Body of pancreas (tissue), 4 donors: ENCODE results near the gene PDZD11. TPM values are rescaled to one million over a fixed set of nuclear protein-coding genes. Genes with fewer than 3 reads are reported as not detected.

Experiments
- ATAC-seq: fragments of 150-250 bp; one replicate; pipeline ENCODE4 v1.9.1; 2016
- DNase-seq, 4 donors: peaks; one replicate each; pipeline ENCODE4 v3.0.0-alpha.2; 2019
- H3K27ac ChIP-seq, 4 donors: fragments of 200-600 bp; sonication (generic); 1 replicate in 3 of 4; 2 replicates in 1 of 4; pipeline versions ENCODE4 v1.5.1 to v1.6.1; 2016 to 2019; ENCODE audit warnings: mild to moderate bottlenecking in 1 of 4, mixed read lengths in 1 of 4, moderate library complexity in 1 of 4
- H3K27me3 ChIP-seq, 2 donors: fragments of 200-600 bp; sonication (generic); one replicate each; pipeline ENCODE4 v1.6.0; 2016; ENCODE audit warnings: mild to moderate bottlenecking in 1 of 2
- H3K36me3 ChIP-seq, 2 donors: fragments of 200-600 bp; sonication (generic); replicated peaks in 1 of 2; 2 replicates each; pipeline ENCODE4 v1.5.1; 2016; ENCODE audit warnings: low read depth in 2 of 2; ENCODE audit not compliant: insufficient read depth in 1 of 2
- H3K4me1 ChIP-seq: fragments of 200-600 bp; sonication (generic); one replicate; pipeline ENCODE4 v1.6.0; 2016
- H3K4me3 ChIP-seq, 2 donors: fragments of 200-600 bp; sonication (generic); 1 replicate in 1 of 2; 2 replicates in 1 of 2; pipeline ENCODE4 v1.5.1; 2016 to 2019
- H3K9me3 ChIP-seq, 3 donors: fragments of 200-600 bp; sonication (generic); 1 replicate in 2 of 3; 2 replicates in 1 of 3; pipeline ENCODE4 v1.5.1; 2016
- CTCF ChIP-seq, 7 experiments: fragments of 450-650 bp in 4 of 7; fragments of 200-600 bp in 3 of 7; sonication (generic) in 3 of 7; IDR thresholded peaks; one replicate each; pipeline ENCODE4 v1.5.1; 2016 to 2019; ENCODE audit warnings: antibody characterized with exemption in 7 of 7
- POLR2A ChIP-seq, 3 donors: fragments of 450-650 bp; IDR thresholded peaks; one replicate each; pipeline ENCODE4 v1.6.1; 2016; ENCODE audit warnings: antibody characterized with exemption in 3 of 3, mild to moderate bottlenecking in 2 of 3
- WGBS, 2 donors: methylation state at CpG; one replicate each; pipeline ENCODE4 v1.1.5; 2017; 5-methylcytosine and 5-hydroxymethylcytosine counted together
- intact Hi-C: fragments of 100-400 bp; cut with DNase I; formaldehyde crosslinking; loops from one replicate; pipeline ENCODE4 v1.15.1; 2023
- total RNA-seq, 2 donors: library from RNA; depleted of rRNA; stranded (reverse); fragments of >200 nt; gene quantifications; one replicate each; pipeline ENCODE4 v1.1.0, GENCODE V29; 2016

Gene PDZD11
- total RNA-seq, 2 donors from 2014 or later: 7.3 to 27.2 TPM

- Histone ChIP-seq H3K36me3 (no peaks in the 10 kb centered on the region), H3K9me3 (no peaks in the 10 kb centered on the region), H3K27ac (no peak overlapping the region), H3K27me3 (no peaks in the 10 kb centered on the region), H3K4me3 (no peak overlapping the region), H3K4me1 (no peaks in the 10 kb centered on the region)
- TF ChIP-seq POLR2A (IDR thresholded peaks at IDR 0.05): no peak
- no peak for TF ChIP-seq CTCF (IDR thresholded peaks at IDR 0.05)
- 53 to 86% methylated on average over 3 of the region's 3 CpGs for WGBS, 2 donors
- ATAC-seq: no peak
- DNase-seq: no peak
- intact Hi-C loops: no loop called here
These were observed 12.0 kb upstream of the PDZD11 start for GRCh38 chrX:70301716-70302115.

- no peak overlapping the region for H3K4me3 ChIP-seq
- no peaks in the 10 kb centered on the region for H3K27me3 ChIP-seq
- ATAC-seq (no peak), DNase-seq (no peak)
- intact Hi-C loops: no loop called here
- H3K4me1 ChIP-seq: peaks cover 12% of the 10 kb centered on the region
- no peaks in the 10 kb centered on the region for H3K9me3 ChIP-seq
- TF ChIP-seq POLR2A (IDR thresholded peaks at IDR 0.05) (no peak), CTCF (IDR thresholded peaks at IDR 0.05) (no peak)
- no peak overlapping the region for H3K27ac ChIP-seq
- H3K36me3 ChIP-seq: no peaks in the 10 kb centered on the region
- 87 to 89% methylated on average over 5 of the region's 5 CpGs for WGBS, 2 donors
These were observed 3.9 kb upstream of the PDZD11 start for GRCh38 chrX:70293621-70294020.

- H3K4me3 ChIP-seq: no peak overlapping the region
- no peaks in the 10 kb centered on the region for H3K36me3 ChIP-seq
- DNase-seq (no peak), ATAC-seq (no peak)
- H3K9me3 ChIP-seq: no peaks in the 10 kb centered on the region
- H3K4me1 ChIP-seq: peaks cover 12% of the 10 kb centered on the region
- no peak for TF ChIP-seq POLR2A (IDR thresholded peaks at IDR 0.05)
- 0% methylated on average over 1 of the region's 1 CpG for WGBS, 2 donors
- no peak overlapping the region for H3K27ac ChIP-seq
- intact Hi-C loops: no loop called here
- H3K27me3 ChIP-seq: no peaks in the 10 kb centered on the region
These were observed 3.1 kb upstream of the PDZD11 start for GRCh38 chrX:70292788-70293187.

- Histone ChIP-seq H3K36me3 (no peaks in the 10 kb centered on the region), H3K4me1 (peaks cover 12% of the 10 kb centered on the region), H3K27ac (peak overlapping the region in 3 of 4 donors; percentile 26 to 68 (median 57)), H3K9me3 (no peaks in the 10 kb centered on the region), H3K4me3 (peak overlapping the region in 1 of 2 donors; percentile 32), H3K27me3 (no peaks in the 10 kb centered on the region)
- DNase-seq: no peak
- no peak for ATAC-seq
- WGBS, 2 donors: 30% methylated on average over 5 to 11 of the region's 11 CpGs
- TF ChIP-seq CTCF (IDR thresholded peaks at IDR 0.05) (no peak), POLR2A (IDR thresholded peaks at IDR 0.05) (no peak)
- intact Hi-C loops: no loop called here
These were observed 447 bp downstream of the PDZD11 start for GRCh38 chrX:70289168-70289792.

GRCh38 chrX:70281951-70282350 lies 7.8 kb downstream of the PDZD11 start, which contains the start of gene RAB41:
RAB41 (plus strand) TSS chrX:70282172; CDS start chrX:70282218, 46 bp downstream.
- no peak for ATAC-seq
- Histone ChIP-seq H3K4me1 (no peaks in the 10 kb centered on the region), H3K27ac (no peak within 1 kb of the TSS), H3K36me3 (no peaks in the 10 kb centered on the region), H3K9me3 (no peaks in the 10 kb centered on the region), H3K27me3 (no peaks in the 10 kb centered on the region), H3K4me3 (no peak within 1 kb of the TSS)
- DNase-seq: no peak
- no peak for TF ChIP-seq POLR2A (IDR thresholded peaks at IDR 0.05)
- TF ChIP-seq CTCF (IDR thresholded peaks at IDR 0.05): no peak
- intact Hi-C loops: no loop called here
- WGBS, 2 donors: 95 to 98% methylated on average over 7 to 21 of the region's 21 CpGs
